NCI-H1092 (cell line): ENCODE data around the gene DESI1.
"Not testable (repeated sequence)": the region's sequence is repeated elsewhere in the genome, so short reads cannot be mapped to it uniquely, and the experiment has no call there.

Source experiments
- DNase-seq: peaks from one replicate; lab custom pipeline; 2025; lab: John Stamatoyannopoulos, UW

The DESI1 gene

DNA sequence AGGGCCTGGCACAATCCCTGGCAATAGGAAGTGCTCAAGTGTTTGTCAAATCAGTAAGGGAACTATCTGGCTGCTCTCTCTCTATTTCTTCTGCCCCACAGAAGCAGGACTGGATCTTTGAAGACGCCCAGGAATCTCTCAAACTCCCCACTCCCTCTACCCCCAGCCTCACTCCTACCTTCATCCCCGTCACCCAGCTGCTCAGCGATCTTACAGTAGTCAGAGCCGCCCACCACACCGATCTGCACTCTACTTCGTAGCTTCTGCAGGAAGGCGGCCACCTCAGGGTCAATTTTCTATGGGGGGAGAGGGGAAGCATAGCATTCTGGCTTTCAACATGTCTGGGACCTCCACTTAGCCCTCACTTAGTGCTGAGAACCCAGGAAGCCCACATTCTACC lies 34.9 kb downstream of the DESI1 start:
- DNase-seq = no peak

DNA sequence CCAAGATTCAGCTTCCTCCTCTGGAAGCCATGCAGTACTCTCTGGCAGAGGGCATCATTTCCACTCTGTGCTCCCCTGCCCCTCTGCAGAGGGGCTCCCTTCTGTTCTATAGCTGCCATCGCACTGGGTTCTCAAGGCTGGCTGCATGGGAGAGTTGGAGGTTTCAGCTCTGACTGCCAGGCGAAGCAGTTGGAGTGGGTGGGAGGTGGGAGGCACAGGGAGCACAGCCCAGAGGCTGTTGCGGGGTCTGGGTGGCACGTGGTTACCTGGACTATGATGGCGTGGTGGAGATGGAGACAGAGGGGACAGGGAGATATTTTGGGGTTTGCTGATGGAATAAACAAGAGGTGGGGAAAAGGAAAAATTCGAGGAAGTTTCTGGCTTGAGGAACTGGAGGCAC lies 36.0 kb downstream of the DESI1 start:
- DNase-seq = no peak

DNA sequence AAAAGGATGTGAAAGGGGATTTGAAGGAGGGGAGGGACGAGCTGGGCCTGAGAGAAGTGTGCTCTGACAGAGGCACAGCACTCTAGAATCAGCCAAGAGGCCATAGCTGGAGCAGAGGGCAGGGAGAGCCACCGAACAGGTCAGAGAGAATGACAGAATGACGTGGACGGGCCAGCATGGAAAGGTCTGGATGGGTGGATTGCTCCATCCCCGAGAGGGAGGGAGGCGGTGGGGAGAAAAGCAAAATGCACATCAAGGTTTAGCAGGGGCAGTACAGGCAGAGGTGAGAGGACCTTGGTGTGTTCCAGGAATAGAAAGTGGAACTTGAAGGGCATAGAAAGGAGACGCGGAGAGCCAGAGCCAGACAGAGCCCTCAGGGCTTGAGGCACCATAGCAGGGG lies 38.1 kb downstream of the DESI1 start:
- DNase-seq = no peak

DNA sequence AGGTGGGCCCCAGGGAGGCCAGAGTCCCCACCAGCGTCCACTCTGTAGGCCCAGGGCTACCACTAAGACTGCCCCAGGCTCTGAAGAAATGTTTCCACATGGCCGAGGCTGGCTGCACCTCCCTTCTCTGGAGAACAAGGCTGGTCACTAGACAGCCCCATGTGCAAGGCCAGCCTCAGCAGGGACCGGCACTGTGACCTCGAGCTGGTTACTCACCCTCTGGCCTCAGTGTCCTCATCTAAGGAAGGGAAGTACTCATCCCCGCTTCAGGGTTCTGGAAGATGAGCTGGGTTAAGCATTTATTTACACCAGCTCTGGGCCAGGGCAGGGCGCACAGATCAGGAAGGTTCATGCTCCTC lies 40.9 kb downstream of the DESI1 start:
- no peak for DNase-seq

DNA sequence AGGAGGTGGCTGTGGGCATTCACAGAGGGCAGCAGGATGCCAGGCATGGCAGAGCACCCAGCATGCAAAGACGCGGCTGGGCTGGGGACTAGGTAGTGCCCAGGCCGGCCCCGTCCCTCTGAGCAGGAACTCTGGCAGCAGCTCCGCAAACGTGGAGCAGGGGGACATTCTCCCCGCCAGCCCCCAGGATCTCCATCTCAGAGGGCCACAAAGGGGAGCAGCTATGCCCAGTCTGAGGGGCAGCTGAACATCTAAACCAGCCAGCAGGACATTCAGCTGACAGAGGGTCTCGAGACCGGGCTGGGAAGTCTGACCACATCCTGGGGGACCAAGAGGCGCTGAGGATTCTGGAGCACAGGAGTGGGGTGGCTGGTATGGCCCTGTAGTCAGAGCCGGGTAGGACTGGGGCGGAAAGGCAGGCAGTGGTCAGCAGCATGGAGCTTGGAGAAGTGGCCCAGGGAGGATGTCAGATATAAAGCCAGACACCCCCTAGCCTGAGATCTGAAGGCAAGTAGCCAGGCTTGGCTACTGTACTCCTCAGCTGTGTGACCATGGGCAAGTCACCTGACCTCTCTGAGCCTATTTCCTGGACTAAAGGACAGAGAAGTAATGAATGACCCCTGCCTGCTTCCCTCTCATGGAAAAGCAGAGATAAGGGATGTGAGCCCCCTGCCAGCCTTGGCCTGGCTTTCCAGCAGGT lies 41.4 kb downstream of the DESI1 start:
- no peak for DNase-seq

DNA sequence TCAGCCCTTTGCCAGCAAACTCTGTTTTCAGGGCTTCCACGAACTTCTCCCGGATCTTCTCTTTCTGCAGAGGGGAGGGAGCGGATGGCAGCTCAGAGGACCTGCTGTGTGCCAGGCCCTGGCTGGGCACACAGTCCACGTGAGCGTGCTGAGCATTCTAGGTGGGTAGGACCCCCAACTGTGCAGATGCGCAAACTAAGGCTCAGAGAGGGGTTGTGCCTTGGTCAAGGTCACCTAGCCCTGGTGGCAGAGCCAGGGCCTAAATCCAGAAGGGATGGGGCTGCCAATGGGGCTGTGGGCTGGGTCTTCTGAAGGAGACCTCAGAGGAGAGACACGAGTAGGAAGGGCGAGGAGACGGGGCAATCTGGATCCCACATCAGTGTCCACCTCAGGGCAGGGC lies 42.0 kb downstream of the DESI1 start:
- DNase-seq = no peak

DNA sequence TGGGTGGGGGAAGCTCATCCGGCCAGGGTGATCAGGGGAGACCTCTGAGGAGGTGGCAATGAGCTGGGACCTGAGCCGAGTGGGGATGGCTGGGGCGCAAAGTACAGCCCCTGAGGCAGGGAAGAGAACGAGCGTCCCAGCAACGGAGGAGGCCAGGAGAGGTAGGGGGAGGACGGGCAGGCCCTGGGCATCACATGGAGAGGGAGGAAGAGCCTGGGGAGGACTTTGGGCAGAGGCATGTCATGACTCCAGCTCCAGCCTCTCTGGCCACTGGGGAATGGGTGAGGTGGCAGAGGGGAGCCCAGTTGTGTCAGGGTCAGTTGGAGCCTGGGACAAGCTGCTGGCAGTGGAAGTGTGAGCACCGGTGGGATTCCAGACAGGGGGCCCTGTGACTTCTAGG lies 42.7 kb downstream of the DESI1 start:
- no peak for DNase-seq

DNA sequence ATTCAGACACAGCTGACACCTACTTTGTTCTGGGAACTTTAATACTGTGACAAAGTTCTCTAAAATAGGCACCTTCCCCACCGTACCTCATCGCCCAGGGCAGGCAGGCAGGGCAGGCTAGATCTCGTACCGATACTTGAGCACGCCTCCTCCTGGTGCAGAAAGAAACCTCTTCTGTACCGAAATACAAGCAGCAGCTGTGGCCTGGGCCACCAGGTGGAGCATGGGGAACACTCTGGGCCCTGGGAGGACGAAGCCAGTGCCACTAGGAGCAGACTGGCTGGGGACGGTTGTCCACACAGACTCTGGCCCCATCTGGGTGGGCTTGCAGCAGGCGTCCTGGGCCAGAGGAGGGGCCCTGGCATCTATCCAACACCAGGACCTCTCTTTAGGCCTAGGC lies 44.0 kb downstream of the DESI1 start:
- DNase-seq = no peak

DNA sequence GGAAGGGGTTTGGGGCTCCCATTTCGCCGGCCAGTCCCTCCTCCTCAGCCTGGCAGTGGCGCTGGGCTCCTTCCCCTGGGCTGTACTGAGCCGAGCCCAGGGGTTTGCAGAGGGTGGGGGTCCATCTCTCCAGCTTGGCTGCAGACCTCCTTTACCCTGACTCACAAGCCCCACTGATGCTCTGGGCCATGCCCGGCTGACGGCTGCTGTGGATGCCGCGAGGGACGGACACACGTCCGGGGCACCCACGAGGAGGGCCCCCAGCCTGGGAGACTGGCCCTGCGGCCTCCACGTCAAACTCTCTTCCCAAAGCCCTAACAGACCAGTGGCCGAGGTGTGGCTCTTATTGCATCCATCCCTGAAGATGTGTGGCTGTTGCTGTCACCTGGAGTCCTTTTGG lies 45.3 kb downstream of the DESI1 start:
- DNase-seq = no peak

DNA sequence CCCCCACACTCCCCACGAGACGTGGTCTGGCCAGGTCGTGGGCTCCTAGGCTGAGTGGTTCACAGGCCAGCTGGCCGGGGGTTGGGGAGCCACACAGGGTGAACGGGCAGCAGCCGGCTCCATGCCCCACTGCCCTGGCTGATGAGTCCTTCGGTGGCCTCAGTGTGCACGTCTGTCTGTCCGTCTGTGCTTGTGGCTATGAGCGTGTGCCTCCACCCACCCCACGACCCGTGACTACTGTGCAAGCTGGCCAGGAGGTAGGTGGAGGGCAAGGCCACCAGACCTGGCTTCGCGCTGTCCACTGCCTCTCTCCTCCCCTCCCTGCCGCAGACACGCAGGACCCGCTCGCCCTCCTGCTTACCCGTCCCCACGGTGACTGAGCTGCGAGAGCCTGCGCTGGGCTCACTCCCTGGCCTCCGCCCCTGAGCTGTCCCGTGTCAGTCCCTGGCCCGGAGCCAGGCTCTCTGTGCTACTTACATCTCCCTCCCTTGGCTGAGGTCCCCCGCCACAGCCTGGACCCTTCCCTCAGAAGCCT lies 45.9 kb downstream of the DESI1 start:
- no peak for DNase-seq

DNA sequence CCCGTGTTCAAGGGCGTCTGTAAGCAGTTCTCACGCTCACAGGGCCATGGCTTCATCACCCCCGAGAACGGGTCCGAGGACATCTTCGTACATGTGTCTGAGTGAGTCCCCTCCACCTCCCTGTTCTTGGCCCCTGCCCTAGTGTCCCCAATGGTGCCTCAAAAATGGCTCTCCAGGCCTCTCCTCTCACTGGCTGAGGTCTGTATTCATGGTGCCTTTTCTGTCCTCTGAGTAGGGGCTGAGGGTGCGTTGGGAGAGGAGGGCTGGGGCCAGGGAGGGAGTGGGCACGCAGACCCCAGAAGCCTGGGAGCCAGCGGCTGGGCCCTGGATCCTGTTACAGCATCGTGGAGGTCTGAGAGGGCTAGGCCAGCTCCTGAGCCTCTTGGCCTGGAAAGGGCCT lies 47.2 kb downstream of the DESI1 start:
- DNase-seq = no peak

DNA sequence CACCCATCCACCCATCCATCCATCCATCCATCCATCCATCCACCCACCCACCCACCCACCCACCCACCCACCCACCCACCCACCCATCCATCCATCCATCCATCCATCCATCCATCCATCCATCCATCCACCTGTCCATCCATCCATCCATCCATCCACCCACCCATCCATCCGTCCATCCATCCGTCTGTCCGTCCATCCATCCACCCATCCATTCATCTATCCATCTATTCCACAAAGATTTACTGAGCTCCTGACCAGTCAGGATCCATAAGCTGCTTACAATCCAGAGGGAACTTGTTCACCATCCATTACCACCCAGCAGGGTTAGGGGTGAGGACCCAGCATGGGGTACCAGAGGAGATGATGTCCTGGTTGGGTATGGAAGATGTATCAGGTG lies 48.5 kb downstream of the DESI1 start:
- not testable (repeated sequence) for DNase-seq

DNA sequence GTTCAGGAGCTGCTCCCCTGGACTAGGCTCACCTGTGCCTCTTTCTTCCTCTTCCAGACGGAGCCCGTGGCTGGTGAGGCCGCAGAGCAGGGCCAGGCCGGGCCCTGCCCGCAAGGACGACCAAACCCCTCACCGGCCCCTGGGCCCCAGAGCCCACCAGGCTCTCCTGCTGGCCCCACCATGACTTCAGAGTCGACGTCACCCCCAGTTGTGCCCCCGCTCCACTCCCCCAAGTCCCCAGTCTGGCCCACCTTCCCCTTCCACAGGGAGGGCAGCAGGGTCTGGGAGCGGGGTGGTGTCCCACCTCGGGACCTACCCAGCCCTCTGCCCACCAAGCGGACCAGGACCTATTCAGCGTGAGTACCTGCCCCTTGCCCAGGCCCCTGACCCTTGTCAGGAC lies 49.1 kb downstream of the DESI1 start:
- DNase-seq = no peak

DNA sequence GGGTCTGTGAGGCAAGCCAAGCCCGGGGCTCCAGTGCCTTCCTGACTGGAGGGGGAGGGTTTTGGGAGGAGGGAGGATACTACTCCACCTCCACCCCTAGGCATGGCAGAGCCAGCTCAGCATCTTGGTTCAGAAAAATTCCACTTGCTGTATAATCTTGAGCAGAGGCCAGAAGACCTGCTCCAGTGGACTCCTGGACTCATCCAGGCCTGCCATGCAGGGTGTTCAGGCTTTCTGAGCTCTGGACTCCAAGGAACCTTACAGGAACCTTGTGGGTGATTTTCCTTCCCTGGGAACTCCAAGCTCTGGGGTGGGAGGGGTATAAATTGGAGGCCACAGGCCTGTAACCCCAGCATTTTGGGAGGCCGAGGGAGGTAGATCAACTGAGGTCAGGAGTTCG lies 50.6 kb downstream of the DESI1 start:
- no peak for DNase-seq

DNA sequence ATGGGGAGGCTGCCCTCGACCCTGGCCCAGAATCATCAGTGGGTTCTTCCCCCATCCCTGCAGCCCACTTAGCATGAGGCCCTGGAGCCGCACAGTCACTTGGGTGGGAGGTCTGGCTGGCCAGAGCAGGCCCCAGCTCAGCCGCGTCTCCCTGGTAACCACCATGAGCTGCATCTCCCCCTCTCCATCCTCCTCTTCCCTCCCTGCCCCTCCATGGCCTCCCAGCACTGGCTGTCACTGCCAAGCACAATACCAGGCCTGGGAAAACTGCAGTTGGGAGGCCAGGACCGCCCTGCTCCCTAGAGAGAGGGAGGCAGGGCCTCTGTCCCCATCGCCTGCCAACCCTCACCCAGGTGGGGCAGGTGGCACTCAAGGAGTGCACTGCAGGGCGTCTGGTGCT lies 52.0 kb downstream of the DESI1 start:
- DNase-seq = no peak

DNA sequence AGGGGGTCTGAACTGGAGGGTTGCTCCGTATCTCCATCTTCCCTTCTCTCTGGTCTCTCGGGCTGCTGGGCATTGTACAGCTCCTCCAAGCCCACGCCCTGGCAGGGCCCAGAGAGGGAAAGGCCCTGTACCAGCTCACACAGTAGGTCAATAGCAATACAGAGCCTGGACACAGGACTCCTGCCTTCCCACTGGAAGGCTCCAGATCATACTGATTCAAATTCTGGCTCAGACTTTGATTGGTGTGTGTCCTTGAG lies 53.4 kb downstream of the DESI1 start:
- no peak for DNase-seq

DNA sequence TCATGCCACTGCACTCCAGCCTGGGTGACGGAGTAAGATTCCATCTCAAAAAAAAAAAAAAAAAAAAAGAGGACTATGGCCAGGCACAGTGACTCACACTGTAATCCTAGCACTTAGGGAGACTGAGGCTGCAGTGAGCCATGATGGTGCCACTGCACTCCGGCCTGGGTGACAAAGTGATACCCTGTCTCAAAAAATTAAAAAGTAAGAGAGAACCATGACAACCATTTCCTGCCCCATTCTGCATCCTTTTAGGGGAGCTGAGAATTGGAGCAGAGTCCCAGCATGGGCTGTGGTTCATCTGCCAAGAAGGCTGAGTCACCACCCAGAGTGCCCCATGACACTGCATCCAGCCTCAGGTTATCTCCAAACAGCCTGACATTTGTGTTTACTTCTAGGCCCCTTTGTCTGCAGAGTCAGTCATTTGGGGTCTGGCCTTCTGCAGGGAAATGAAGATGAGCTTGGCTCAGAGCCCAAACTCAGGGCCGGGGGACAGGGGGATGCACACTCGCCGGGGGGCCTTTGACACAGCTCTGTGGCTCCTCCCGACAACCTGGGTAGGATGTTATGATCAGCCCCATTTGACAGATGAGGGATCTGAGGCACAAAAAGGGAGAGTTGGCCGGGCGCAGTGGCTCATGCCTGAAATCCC lies 55.3 kb downstream of the DESI1 start:
- no peak for DNase-seq

DNA sequence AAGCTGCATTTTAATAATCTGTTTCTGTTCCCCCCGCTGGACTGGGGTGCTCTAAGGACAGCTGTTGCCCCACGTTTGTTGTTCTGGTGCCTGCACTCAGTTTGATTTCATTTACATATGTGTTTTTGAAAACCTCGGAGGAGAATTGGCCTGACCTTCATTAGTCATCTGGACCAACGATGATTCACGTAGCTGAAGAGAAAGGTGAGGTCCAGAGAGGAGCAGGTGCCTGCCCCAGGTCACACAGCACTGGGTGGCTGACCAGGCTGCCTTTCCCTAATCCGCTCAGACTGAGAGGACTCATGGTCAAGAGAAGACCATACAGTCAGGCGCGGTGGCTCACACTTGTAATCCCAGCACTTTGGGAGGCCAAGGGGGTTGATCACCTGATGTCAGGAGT lies 56.3 kb downstream of the DESI1 start:
- no peak for DNase-seq

DNA sequence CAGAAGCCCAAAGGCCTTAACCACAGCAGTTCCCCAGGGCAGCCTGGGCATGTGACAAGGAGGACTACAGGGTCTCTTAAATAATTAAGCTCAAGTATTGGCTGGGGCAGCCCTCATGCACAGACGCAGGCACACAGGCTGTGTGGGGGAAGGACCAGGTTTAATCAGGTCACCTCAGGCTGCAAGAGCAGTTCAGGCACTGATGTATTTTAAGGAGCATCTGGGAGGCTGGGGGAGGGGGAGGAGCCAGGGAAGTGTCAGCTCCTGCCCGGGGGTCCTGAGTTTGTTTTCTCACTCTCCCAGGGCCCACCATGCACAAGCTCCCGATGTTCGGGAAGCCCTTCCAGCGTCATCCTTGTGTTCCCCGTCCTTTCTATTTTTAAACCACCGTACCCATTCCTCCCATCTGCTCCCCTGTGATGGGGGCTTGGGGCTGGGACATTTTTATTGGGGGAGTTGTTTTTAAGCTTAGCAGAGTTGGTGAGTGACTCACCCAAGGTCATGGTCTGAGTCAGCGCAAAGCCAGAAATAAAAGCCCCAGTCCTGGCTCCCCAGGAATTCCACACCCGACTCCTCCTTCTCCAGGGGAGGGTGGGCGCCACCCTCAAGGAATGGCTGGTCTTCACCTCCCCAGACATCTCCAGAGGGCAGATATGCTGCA lies 57.7 kb downstream of the DESI1 start:
- no peak for DNase-seq

DNA sequence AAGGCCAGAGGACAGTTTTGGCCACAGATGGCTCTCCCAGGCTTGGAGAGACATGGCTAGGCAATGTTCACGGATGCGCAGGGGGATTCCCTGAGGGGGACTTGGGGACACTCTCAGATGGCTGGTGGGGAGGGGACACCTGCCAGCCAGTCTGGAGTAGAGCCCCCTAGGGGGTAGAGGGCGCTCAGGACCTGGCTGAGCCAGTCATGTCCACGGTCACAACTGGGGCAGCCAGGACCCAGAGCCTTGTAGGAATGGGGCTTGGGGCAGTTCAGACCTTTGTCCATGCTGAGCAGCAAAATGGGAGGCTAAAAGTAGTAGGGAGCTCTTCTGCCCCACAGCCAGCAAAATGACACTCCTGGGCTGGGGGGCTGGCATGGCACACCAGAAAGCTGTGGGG lies 58.4 kb downstream of the DESI1 start:
- DNase-seq = no peak

DNA sequence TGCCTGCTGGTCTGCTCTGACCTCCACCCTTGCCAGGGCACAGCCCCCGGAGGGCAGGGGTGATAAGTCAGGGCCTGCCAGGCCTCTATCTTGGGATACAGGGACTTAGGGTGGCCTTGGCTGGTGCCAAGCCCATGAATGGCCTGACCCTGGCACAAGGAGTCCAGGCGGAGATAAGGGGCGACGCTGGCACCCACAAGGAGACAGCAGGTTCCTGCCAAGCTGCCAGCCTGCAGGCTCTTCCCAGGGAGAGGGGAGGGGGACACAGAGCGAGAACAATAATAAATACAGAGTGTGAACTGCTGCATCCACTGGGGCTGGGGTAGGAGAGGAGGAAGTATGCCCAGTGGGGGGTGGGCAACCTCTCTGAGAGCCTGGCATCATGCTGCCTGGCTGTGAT lies 59.1 kb downstream of the DESI1 start:
- no peak for DNase-seq

DNA sequence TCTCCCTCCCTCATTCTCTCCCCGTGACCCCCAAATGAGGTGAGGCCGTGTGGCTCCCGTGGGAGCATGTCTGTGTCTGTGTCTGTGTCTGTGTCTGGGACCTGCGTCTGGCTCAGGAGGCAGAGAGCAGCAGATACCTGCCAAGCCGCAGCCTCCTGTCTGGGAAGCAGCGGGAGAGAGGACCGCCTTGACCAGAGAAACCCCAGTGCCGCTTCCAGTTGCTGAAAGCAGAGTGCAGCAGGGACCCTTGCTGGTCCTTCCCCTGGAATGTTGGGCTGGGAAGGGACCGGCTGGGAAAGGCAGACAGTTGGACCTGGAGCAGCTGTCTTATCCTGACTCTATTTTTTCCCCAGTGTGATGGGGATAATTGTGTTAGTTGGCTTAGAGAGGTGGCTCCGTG lies 59.5 kb downstream of the DESI1 start:
- no peak for DNase-seq

DNA sequence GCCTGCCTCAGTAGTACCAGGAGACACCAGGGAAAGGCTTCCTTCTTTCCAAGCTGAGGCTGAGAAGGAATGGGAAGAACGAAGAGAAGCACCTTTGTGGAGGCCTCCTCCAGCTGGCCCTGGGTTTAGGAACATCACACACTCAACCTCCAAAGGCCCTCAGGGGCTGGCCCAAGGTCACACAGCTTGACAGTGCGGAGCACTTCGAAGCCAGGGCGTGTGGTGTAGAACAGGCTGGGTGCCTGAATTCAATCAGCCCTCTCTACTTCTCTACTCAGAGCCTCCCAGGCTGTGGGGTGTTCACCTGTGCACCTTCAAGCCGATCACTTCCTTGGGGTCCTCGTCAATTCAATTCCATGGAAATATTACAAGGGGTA lies 60.8 kb downstream of the DESI1 start:
- DNase-seq = no peak

DNA sequence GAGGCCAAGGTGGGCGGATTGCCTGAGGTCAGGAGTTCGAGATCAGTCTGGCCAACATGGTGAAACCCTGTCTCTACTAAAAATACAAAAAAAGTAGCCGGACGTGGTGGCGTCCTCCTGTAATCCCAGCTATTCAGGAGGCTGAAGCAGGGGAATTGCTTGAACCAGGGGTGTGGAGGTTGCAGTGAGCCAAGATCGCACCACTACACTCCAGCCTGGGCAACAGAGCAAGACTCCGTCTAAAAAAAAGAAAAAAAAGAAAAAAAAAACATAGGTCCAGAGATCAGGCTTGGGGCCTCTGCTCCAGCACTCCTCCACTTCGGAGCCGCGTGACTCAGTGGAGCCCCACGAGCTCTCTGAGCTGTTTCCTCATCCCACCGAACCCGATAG lies 62.6 kb downstream of the DESI1 start:
- not testable (repeated sequence) for DNase-seq
